Smooth muscle cell of the brain vasculature (primary cell): ENCODE results near the gene MARF1.
"Not testable (repeated sequence)": the region's sequence is repeated elsewhere in the genome, so short reads cannot be mapped to it uniquely, and the experiment has no call there.

ENCODE experiments used
- DNase-seq: peaks from one replicate; pipeline ENCODE4 v3.0.0-alpha.2; 2012; ENCODE audit warnings: low read depth, low spot score

MARF1 gene, protein sequence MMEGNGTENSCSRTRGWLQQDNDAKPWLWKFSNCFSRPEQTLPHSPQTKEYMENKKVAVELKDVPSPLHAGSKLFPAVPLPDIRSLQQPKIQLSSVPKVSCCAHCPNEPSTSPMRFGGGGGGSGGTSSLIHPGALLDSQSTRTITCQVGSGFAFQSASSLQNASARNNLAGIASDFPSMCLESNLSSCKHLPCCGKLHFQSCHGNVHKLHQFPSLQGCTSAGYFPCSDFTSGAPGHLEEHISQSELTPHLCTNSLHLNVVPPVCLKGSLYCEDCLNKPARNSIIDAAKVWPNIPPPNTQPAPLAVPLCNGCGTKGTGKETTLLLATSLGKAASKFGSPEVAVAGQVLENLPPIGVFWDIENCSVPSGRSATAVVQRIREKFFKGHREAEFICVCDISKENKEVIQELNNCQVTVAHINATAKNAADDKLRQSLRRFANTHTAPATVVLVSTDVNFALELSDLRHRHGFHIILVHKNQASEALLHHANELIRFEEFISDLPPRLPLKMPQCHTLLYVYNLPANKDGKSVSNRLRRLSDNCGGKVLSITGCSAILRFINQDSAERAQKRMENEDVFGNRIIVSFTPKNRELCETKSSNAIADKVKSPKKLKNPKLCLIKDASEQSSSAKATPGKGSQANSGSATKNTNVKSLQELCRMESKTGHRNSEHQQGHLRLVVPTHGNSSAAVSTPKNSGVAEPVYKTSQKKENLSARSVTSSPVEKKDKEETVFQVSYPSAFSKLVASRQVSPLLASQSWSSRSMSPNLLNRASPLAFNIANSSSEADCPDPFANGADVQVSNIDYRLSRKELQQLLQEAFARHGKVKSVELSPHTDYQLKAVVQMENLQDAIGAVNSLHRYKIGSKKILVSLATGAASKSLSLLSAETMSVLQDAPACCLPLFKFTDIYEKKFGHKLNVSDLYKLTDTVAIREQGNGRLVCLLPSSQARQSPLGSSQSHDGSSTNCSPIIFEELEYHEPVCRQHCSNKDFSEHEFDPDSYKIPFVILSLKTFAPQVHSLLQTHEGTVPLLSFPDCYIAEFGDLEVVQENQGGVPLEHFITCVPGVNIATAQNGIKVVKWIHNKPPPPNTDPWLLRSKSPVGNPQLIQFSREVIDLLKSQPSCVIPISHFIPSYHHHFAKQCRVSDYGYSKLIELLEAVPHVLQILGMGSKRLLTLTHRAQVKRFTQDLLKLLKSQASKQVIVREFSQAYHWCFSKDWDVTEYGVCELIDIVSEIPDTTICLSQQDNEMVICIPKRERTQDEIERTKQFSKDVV (N-terminal part only)

DNA sequence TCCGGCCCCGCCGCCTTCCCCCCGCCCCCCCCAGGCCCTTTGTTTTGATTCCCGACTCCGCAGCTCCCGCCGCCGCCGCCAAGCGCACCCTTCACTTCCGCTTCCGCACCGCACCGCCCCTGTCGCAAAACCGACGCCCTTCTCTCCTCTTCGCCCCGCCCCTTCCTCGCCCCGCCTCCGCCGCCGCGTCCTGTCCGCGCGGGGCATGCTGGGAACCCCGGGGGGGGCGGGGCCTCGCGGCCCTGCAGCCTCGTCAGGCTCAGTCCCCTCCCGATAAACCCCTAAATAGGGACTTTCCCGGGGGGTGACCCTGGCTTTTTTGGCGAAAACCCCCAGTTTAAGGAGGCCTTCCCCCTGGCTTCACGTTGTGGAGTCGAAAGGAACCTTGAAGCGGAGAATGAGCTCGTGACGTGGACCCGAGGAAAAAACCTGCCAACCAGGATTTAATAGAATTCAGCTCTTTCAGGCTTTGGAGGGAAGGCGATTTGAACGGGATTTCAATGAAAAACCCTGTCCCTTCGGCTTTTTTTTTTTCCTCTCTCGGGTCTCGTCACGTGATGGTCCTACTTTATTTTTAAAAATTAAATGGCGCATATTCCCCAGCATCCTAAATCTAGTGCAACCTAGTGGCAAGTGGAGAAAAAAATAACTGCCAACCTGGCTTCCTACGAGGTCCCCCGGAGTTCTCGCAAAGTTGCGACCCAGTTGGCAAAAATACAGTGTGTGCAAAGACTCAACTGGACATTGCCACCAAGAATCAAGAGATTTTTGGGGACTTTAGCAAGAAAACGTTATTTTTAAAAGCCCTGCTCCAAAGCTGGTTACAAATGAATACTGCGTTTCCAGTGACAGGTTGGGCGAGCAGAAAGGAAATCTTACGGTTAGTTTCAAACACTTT lies at the start of gene MARF1:
MARF1 (minus strand) TSS at position 107 of the 898 bp plus-strand sequence. CDS start 3,921 bp downstream, outside the sequence.
- DNase-seq, result peak; percentile 84

DNA sequence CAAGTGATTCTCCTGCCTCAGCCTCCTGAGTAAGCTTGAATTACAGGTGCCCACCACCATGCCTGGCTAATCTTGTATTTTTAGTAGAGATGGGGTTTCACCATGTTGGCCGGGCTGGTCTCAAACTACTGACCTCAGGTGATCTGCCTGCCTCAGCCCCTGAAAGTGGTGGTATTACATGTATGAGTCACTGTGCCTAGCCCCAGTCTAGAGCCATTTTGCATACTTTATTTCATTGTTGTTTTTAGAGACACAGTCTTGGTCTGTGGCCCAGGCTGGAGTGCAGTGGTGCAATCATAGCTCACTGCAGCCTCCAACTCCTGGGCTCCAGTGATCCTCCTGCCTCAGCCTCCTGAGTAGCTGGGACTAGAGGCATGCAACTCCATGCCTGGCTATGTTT lies 49.6 kb upstream of the MARF1 start:
- not testable (repeated sequence) for DNase-seq

DNA sequence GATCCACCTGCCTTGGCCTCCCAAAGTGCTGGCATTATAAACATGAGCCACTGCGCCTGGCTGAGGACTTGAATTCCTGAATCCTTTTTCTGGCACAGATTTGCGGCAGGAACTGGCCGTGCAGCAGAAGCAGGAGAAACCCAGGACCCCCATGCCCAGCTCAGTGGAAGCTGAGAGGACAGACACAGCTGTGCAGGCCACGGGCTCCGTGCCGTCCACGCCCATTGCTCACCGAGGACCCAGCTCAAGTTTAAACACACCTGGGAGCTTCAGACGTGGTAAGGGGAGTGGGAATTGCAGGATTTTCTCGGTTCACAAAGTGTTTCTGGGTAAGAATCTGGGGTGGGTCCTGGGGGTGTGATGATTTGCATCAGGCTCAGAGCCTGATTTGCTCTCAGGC lies 48.1 kb upstream of the MARF1 start:
- DNase-seq, result no peak

DNA sequence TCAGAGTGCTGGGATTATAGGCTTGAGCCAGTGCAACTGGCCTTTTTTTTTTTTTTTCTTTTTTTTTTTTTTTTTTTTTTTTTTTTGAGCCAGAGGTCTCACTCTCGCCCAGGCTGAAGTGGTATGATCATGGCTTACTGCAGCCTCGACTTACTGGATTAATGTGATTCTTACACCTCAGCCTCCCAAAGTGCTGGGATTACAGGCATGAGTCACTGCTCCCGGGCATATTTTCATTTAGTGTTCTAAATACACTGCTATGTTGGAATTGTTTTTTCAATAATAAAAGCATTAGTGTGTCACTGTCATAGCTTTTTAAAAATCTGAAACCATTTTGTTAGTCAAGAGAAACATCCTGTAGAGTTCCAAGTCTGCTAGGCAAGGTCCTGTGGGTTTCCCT lies 47.3 kb upstream of the MARF1 start:
- no peak for DNase-seq

DNA sequence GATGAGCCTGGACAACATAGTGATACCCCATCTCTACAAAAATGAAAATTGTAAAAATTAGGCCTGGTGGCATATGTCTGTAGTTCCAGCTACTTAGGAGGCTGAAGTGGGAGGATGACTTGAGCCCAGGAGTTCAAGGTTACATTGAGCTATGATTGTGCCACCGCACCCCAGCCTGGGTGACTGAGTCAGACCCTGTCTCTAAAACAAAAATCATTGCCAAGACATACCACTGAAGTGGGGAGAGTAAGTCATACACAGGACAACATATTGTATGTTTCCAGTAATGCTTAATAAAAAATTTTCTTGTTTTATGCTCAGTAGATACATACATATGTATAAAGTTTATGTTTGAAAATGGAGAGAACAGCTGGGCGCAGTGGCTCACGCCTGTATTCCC lies 46.3 kb upstream of the MARF1 start:
- DNase-seq, result no peak

DNA sequence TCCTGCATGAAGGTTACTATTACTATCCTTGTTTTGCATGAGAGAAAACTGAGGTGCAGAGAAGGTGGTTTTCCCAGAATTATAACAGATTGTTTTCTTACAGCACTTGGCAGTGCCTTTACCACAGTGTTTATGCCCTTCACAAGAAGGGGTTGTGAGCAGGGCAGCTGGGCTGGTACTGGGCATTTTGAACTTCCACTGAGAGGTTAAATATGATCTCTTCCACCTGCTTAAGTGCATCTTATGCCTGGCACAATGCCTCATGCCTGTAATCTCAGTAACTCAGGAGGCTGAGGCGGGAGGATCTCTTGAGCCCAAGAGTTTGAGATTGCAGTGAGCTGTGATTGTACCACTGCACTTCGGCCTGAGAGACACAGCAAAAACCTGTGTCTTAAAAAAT lies 43.3 kb upstream of the MARF1 start:
- DNase-seq, result no peak

DNA sequence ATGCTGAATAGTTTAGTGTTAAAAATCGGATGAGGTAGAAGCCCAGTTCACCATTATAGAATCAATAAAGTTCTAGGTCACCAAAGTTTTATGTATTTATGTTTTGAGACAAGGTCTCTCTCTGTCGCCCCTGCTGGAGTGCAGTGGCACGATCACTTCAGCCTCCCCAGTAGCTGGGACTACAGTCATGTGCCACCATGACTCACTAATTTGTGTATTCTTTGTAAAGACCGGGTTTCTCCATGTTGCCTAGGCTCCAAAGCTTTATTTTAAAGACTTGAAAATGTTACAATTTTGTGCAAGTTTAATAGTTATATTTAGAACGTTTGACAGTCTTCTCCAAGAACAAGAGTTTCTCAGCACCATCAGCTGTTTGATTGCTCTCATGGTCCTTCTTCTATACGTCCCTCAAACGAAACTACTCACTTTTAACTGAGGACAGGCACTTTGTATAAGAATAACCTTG lies 39.2 kb upstream of the MARF1 start:
- no peak for DNase-seq

DNA sequence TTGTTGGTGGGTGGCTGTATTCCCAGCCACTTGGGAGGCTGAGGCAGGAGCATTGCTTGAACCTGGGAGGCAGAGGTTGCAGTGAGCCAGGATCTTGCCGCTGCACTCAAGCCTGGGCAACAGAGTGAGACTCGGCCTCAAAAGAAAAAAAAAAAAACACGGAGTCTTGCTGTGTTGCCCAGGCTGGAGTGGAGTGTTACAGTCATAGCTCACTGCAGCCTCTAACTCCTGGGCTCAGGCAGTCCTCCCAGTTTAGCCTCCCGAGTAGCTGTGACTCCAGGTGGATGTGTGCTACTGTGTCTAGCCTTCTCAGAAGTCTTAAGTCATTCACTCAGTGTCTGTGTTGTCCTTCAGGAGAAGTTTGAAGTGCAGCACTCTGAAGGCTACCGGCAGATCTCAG lies 34.5 kb upstream of the MARF1 start:
- no peak for DNase-seq

DNA sequence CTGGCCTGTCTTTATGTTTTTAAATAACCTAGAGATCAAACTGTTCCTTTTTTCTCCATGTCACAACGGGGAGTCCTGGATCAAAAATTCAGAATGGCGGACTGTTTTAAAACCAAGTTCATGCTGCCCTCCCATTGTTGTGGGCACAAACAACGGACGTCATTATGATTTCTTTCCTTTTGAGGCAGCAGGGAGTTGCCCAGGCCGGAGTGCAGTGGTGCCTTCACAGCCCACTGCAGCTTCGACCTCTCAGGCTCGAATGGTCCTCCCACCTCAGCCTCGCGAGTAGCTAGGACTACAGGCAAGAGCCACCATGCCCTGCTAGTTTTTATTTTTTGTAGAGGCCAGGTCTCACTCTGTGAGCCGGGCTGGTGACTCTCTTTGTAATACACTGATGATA lies 33.6 kb upstream of the MARF1 start:
- DNase-seq, result no peak

DNA sequence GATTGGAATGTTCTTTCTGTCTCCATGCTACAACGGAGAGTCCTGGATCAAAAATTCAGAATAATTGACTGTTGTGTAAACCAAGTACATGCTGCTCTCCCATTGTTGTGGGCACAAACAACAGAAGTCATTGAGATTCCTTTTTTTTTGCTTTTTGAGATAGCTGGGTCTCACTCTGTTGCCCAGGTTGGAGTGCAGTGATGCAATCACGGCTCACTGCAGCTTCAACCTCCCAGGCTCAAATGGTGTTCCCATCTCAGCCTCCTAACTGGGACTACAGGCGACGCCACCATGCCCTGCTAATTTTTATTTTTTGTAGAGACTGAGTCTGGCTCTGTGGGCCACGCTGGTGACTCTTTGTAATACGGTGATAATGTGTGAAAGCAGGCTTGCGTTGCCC lies 31.6 kb upstream of the MARF1 start:
- no peak for DNase-seq

DNA sequence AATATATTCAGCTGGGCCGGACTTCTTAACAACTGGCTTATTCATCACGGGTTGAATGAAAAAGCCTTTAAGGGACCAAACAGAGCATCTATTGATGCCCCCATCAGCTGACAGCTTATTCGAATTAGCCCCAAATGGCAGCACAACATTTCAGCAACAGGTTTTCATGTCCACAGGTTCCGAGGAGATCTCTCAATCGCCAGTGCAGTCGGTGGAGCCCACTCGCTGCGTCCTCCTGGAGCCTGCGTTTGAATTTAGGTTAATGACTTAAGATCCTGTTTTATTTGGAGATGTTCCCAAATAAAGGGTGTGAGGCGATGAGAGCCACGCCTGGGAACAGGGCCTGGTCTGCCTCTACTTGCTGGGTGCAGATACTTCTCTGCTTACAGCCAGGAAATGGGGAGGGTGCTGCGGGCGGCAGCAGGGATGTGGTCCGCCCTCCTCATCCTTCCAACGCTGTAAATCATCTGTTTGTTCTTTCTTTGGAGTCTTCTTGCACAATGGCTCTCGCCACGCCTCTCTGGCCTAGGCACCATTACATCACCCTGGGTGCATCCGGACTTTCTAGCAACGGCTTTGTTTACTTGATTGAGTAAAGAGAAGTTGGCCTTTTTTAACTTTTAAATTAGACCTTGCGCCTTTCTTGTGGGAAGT lies 29.7 kb upstream of the MARF1 start:
- peak; percentile 77 for DNase-seq

DNA sequence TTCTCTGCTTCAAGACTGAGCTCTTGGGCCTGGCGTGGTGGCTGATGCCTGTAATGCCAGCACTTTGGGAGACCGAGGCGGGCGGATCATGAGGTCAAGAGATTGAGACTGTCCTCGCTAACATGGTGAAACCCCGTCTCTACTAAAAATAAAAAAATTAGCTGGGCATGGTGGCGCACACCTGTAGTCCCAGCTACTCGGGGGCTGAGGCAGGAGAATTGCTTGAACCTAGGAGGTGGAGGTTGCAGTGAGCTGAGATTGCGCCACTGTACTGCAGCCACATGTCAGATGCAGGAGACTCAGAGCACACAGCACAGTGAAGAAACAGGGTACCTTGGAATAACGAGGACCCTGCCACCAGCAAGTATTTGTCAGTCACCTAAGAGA lies 29.2 kb upstream of the MARF1 start:
- DNase-seq, result not testable (repeated sequence)

DNA sequence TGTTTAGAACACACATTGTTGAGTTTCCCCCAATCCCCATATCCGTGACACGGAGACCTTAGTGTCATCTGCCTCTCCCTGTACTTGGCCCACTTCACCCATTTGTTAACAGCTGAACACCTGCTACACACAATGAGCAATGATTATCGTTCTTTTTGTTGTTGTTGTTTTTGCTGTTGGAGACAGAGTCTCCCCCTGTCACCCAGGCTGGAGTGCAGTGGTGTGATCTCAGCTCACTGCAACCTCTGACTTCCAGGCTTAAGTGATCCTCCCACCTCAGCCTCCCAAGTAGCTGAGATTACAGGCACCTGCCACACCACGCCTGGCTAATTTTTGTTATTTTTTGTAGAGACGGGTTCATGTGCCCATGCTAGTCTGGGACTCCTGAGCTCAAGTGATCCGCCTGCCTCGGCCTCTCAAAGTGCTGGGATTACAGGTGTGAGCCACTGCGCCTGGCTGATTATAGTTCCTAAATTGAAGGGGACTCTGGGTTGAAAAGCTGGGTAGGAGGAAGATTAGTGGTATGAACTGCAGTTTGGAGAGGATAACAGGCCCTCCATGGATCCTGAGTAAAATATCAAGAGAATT lies 28.7 kb upstream of the MARF1 start:
- DNase-seq, result no peak

DNA sequence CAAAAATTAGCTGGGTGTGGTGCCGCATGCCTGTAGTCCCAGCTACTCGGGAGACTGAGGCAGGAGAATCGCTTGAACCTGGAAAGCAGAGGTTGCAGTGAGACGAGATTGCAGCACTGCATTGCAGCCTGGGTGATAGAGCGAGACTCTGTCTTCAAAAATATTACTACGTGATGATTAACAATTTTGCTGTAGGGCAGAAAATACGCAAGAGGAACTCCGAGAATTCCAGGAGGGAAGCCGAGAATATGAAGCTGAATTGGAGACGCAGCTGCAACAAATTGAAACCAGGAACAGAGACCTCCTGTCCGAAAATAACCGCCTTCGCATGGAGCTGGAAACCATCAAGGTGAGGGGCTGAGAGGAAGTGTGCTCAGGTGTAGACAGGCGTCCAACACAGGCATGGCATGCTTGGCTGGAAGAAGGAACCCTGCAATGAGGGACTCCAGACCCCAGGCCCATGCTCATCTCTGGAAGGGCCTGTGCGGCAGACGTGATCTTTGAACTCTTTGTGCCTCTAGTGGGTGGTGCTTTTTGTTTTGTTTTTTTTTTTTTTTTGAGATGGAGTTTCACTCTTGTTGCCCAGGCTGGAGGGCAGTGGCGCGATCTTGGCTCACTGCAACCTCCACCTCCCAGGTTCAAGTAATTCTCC lies 24.3 kb upstream of the MARF1 start:
- no peak for DNase-seq

DNA sequence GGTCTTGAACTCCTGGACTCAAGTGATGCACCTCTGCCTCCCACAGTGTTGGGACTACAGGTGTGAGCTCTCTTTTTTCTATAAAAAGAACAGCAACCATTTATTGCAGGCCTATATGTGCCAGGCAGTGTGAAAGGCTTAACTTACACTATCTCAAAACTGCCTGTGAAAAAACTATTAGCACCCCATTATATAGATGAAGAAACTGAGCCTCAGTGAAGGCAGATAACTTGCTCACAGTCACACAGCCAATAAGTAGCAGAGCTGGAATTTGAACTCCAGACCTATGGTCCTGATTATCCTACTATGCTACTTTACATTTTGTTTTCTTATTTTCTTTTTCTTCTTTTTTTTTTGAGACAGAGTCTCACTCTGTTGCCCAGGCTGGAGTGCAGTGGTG lies 22.2 kb upstream of the MARF1 start:
- DNase-seq, result no peak

DNA sequence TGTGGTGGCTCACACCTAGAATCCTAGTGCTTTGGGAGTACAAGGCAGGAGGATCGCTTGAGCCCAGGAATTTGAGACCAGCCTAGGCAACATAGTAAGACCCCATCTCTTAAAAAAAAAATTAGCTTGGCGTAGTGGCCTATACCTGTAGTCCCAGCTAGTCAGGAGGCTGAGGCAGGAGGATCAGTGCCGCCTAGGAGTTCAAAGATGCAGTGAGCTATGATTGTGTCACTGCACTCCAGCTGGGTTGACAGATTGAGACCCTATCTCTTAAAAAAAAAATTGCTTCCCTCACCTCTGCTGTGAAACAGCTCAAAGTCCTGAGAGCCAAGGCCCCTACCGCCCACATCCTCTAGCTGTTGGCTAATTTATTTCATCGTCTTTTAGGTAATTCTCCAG lies 17.2 kb upstream of the MARF1 start:
- no peak for DNase-seq

DNA sequence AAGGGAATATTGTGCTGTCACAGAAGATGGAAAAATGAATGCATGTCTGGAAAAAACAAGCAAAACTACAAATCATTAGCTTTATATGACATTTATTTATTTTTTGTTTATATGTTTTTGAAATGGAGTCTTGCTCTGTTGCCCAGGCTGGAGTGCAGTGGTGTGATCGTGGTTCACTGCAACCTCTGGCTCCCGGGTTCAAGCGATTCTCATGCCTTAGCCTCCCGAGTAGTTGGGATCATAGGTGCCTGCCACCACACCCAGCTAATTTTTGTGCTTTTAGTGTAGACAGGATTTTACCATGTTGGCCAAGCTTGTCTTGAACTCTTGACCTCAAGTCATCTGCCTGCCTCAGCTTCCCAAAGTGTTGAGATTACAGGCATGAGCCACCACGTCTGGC lies 15.6 kb upstream of the MARF1 start:
- DNase-seq, result no peak

DNA sequence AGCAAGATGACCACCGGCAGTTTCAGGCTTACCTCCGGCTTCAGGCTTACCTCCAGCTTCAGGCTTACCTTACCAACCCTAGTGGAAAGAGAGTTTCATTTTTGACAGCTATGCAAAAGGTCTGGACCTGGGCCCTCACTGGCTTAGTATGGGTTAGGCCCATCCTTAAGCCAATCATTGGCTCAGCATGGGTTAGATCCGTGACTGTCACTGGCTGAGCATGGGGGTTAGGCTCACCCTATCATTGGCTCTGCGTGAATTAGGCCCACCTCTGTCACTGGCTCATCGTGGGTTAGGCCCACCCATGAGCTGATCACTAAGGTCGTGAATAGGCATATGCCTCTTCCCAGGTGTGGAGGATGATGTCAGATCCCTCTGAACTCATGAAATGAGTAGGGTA lies 15.2 kb upstream of the MARF1 start:
- DNase-seq, result no peak

DNA sequence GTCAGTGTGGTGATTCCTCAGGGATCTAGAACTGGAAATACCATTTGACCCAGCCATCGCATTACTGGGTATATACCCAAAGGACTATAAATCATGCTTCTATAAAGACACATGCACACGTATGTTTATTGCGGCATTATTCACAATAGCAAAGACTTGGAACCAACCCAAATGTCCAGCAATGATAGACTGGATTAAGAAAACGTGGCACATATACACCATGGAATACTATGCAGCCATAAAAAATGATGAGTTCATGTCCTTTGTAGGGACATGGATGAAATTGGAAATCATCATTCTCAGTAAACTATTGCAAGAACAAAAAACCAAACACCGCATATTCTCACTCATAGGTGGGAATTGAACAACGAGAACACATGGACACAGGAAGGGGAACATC lies 12.6 kb upstream of the MARF1 start:
- not testable (repeated sequence) for DNase-seq
